GM10266 (cell line): ENCODE data around the gene ICA1.
"Not testable (repeated sequence)": the region's sequence is repeated elsewhere in the genome, so short reads cannot be mapped to it uniquely, and the experiment has no call there.

Source experiments
- DNase-seq: peaks from one replicate; pipeline ENCODE4 v3.0.0; 2012; ENCODE audit errors: extremely low spot score
- CTCF ChIP-seq: IDR thresholded peaks from 2 replicates; pipeline ENCODE4 v1.5.1; 2012; ENCODE audit warnings: mild to moderate bottlenecking, low read depth; ENCODE audit not compliant: control insufficient read depth, insufficient read depth; ENCODE audit errors: missing control alignments

Gene ICA1

GRCh38 chr7:8261711-8262695, at the start of gene ICA1:
ICA1 (minus strand) TSS chr7:8262167; CDS start chr7:8235926, 26,241 bp downstream.
- TF ChIP-seq CTCF, result no peak
- peak; percentile 47 for DNase-seq

DNA sequence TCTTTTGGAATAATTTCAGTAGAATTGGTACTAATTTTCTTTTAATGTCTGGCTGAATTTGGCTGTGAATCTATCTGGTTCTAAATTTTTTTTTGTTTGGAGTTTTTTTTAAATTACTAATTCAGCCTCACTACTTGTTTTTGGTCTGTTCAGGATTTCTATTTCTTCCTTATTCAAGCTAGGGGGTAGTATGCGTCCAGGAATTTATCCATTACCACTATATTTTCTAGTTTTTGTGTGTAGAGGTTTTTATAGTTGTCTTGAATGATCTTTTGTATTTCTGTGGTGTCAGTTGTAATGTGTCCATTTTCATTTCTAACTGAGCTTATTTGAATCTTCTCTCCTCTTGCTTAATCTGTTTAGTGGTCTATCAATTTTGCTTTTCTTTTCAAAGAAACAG, 48.9 kb upstream of the ICA1 start:
- no peak for TF ChIP-seq CTCF
- DNase-seq, result no peak

GRCh38 chr7:8305625-8306388, 43.8 kb upstream of the ICA1 start:
- no peak for TF ChIP-seq CTCF

GRCh38 chr7:8305104-8305503, 43.1 kb upstream of the ICA1 start:
- no peak for DNase-seq
- no peak for TF ChIP-seq CTCF

More at GRCh38 chr7:8305625-8306388, 43.8 kb upstream of the ICA1 start:
- DNase-seq, result no peak

- no peak for DNase-seq
Observed at GRCh38 chr7:8303904-8304528, 42.0 kb upstream of the ICA1 start.

DNA sequence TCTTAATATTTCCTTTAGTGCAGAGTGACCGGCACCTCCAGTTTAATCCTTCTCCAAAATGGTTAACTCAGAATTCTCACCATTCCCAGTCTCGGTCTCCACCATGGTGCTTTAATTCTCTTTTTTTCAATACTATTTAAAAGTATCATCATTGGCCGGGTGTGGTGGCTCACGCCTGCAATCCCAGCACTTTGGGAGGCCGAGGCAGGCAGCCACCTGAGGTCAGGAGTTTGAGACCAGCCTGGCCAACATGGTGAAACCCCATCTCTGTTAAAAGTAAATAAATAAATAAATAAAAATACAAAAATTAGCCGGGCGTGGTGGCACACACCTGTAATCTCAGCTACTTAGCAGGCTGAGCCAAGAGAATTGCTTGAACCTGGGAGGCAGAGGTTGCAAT, 35.1 kb upstream of the ICA1 start:
- DNase-seq, result not testable (repeated sequence)

More at GRCh38 chr7:8303904-8304528, 42.0 kb upstream of the ICA1 start:
- TF ChIP-seq CTCF, result no peak

DNA sequence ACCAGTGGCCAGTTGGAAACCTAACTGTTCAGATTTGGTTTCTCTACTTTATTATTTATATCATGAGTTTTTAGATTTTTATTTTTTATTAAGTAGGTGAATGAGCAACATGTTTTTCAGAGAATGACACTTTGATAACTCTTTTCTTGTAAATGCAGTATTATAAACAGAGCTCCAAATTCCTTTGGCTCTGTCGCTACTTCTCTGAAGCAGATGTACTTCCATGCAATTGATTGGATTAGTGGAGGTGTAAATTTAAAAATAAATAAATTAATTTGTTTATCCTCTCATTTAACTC, 34.3 kb upstream of the ICA1 start:
- no peak for DNase-seq
- no peak for TF ChIP-seq CTCF
